HEK293T (cell line): ENCODE measurements around the gene ATF3.

Source experiments
- CTCF ChIA-PET: fragments of 350-600 bp; formaldehyde crosslinking; extraction: SDS; loops from one replicate; lab custom pipeline; 2021; ENCODE audit warnings: antibody characterized with exemption, inconsistent platforms; lab: Yijun Ruan, JAX
- POLR2A ChIA-PET: fragments of 350-600 bp; formaldehyde crosslinking; extraction: SDS; loops from one replicate; lab custom pipeline; 2020; ENCODE audit warnings: antibody characterized with exemption, inconsistent platforms; lab: Yijun Ruan, JAX
- DNase-seq: peaks from one replicate; pipeline ENCODE4 v3.0.0; 2012; ENCODE audit warnings: mixed read lengths; ENCODE audit errors: extremely low spot score
- ARNT ChIP-seq: fragments of 450-650 bp; IDR thresholded peaks from 2 replicates; pipeline ENCODE4 v1.6.1; 2017; ENCODE audit warnings: mild to moderate bottlenecking
- BHLHE40 ChIP-seq: fragments of 450-650 bp; IDR thresholded peaks from 2 replicates; pipeline ENCODE4 v1.6.1; 2016; ENCODE audit warnings: mild to moderate bottlenecking, moderate library complexity, borderline replicate concordance
- CTBP1 ChIP-seq: fragments of 450-650 bp; IDR thresholded peaks from 2 replicates; pipeline ENCODE4 v1.6.1; 2016; ENCODE audit warnings: borderline replicate concordance
- ELF4 ChIP-seq: fragments of 450-650 bp; IDR thresholded peaks from 2 replicates; pipeline ENCODE4 v1.6.1; 2017; ENCODE audit warnings: antibody characterized with exemption
- FOXA1 ChIP-seq: fragments of 450-650 bp; IDR thresholded peaks from 2 replicates; pipeline ENCODE4 v1.6.1; 2016; ENCODE audit warnings: mild to moderate bottlenecking
- FOXK2 ChIP-seq: fragments of 450-650 bp; IDR thresholded peaks from 2 replicates; pipeline ENCODE4 v1.6.1; 2016; ENCODE audit warnings: mild to moderate bottlenecking
- FOXM1 ChIP-seq: fragments of 450-650 bp; IDR thresholded peaks from 2 replicates; pipeline ENCODE4 v1.6.1; 2017; ENCODE audit warnings: mild to moderate bottlenecking, borderline replicate concordance
- HDGF ChIP-seq: fragments of 450-650 bp; IDR thresholded peaks from 2 replicates; pipeline ENCODE4 v1.6.1; 2017; ENCODE audit warnings: antibody characterized with exemption, borderline replicate concordance
- L3MBTL2 ChIP-seq: fragments of 450-650 bp; conservative IDR thresholded peaks from 2 replicates; pipeline ENCODE4 v1.6.1; 2016; ENCODE audit warnings: mild to moderate bottlenecking
- LEF1 ChIP-seq: fragments of 450-650 bp; IDR thresholded peaks from 2 replicates; pipeline ENCODE4 v1.6.1; 2017; ENCODE audit warnings: mild to moderate bottlenecking, borderline replicate concordance
- NFRKB ChIP-seq: fragments of 450-650 bp; IDR thresholded peaks from 2 replicates; pipeline ENCODE4 v1.6.1; 2016; ENCODE audit warnings: mild to moderate bottlenecking, moderate library complexity
- SP1 ChIP-seq: fragments of 450-650 bp; IDR thresholded peaks from 2 replicates; pipeline ENCODE4 v1.6.1; 2017
- SUZ12 ChIP-seq: fragments of 450-650 bp; IDR thresholded peaks from 2 replicates; pipeline ENCODE4 v1.6.1; 2016; ENCODE audit warnings: mild to moderate bottlenecking
- TARDBP ChIP-seq: fragments of 450-650 bp; IDR thresholded peaks from 2 replicates; pipeline ENCODE4 v1.6.1; 2016
- ZNF384 ChIP-seq: fragments of 450-650 bp; IDR thresholded peaks from 2 replicates; pipeline ENCODE4 v1.6.1; 2016
- TF ChIP-seq, protein P1 (sequence below): fragments of 450-650 bp; IDR thresholded peaks from 2 replicates; pipeline ENCODE4 v1.6.1; 2016

ATF3 gene, protein sequence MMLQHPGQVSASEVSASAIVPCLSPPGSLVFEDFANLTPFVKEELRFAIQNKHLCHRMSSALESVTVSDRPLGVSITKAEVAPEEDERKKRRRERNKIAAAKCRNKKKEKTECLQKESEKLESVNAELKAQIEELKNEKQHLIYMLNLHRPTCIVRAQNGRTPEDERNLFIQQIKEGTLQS

DNA sequence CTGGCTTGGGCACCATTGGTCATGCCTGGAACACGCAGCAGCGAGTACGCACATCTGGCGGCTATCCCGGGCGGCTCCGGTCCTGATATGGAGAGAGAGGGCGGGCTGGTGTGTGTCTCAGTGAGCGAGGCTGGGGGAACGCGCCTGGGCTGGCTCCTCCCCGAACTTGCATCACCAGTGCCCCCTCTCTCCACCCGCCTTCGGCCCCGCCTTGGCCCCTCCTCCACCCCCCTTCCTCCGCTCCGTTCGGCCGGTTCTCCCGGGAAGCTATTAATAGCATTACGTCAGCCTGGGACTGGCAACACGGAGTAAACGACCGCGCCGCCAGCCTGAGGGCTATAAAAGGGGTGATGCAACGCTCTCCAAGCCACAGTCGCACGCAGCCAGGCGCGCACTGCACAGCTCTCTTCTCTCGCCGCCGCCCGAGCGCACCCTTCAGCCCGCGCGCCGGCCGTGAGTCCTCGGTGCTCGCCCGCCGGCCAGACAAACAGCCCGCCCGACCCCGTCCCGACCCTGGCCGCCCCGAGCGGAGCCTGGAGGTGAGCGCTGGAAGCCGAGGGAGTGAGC, at the start of gene ATF3:
TSS of gene ATF3 (plus strand) at position 370 of the 567 bp plus-strand sequence. CDS start 6,261 bp downstream, outside the sequence.
- POLR2A ChIA-PET = interaction anchor here (0.5 to 4.7 kb wide), 46 partner anchors 8 to 249 kb away, joined by 3 to 51 read pairs (median 5); partner anchors contain the start of genes FLVCR1 and PACC1
- DNase-seq = peak; percentile 100
- TF ChIP-seq SP1 (no peak), FOXM1 (no peak), BHLHE40 (no peak), ARNT (peak; percentile 98), L3MBTL2 (no peak), NFRKB (no peak), LEF1 (0 out of 2 replicates have a peak, but pooled peaks have one; percentile 16), FOXA1 (no peak), HDGF (no peak), TARDBP (no peak), ZNF384 (no peak), SUZ12 (no peak), FOXK2 (no peak), CTBP1 (peak; percentile 92), ELF4 (peak; percentile 93)
- TF ChIP-seq, protein P1, sequence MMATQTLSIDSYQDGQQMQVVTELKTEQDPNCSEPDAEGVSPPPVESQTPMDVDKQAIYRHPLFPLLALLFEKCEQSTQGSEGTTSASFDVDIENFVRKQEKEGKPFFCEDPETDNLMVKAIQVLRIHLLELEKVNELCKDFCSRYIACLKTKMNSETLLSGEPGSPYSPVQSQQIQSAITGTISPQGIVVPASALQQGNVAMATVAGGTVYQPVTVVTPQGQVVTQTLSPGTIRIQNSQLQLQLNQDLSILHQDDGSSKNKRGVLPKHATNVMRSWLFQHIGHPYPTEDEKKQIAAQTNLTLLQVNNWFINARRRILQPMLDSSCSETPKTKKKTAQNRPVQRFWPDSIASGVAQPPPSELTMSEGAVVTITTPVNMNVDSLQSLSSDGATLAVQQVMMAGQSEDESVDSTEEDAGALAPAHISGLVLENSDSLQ = no peak
- CTCF ChIA-PET = interaction anchor here (0.9 to 1.0 kb wide), 2 partner anchors 131 to 153 kb away, joined by 5 to 8 read pairs; no protein-coding TSS in a partner anchor

DNA sequence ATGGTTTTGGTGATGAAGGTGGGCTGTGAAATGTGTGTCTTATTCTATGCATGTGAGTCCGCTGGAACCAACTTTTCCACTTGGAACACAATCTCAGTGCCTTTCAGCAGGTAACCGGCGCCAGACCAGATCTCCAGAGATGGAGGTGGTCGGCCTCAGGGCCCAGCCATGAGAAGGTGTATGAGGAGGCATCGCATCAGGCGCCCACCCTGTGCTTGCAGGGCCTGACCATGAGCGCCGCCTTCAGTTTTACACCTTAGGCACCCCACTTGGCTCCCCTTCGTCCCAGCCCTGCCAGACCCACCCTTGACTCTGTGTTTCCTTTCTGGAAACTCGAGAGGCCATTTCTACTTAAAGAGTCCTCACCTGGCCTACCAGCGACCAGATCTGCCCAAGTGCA, 48.6 kb upstream of the ATF3 start:
- TF ChIP-seq CTBP1 = no peak
- TF ChIP-seq BHLHE40 = no peak
- TF ChIP-seq FOXK2 = no peak
- TF ChIP-seq, protein P1 = no peak
- TF ChIP-seq ELF4 = no peak
- no peak for TF ChIP-seq L3MBTL2
- TF ChIP-seq HDGF = no peak
- TF ChIP-seq FOXA1 = no peak
- no peak for TF ChIP-seq TARDBP
- TF ChIP-seq SUZ12 = no peak
- no peak for TF ChIP-seq ZNF384
- TF ChIP-seq FOXM1 = no peak
- no peak for TF ChIP-seq LEF1
- TF ChIP-seq SP1 = no peak
- TF ChIP-seq NFRKB = no peak
- CTCF ChIA-PET = interaction anchor here (0.6 kb wide), 1 partner anchor 20 kb away, joined by 4 read pairs; no protein-coding TSS in a partner anchor
- POLR2A ChIA-PET = interaction anchor here (4.8 kb wide), 1 partner anchor 49 kb away, joined by 32 read pairs; the partner anchor contains the start of gene ATF3
- no peak for DNase-seq

DNA sequence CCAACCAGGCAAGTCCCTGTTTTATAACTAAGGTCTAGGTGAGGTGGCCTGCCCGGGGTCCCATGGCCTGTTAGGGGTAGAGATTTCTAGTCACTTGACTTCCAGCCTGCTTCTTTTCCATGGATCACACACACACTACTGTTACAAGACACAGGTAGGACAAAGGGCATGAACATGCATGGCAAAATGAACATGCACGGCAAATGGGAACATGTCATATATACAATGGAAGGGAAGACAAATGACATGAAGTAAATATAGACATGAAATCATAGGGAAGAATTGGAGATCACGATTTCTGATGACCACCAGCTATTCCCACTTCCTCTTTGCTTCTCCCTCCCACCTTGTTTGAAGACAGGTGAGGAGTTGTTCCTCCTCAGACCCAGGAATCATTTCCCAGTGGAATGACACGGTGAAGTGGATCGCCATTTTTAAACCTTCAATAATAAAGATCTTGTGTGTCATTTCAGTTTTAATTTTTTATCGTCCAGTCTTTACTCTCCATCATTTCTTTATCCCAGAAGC, 47.6 kb upstream of the ATF3 start:
- TF ChIP-seq ZNF384 = no peak
- no peak for TF ChIP-seq FOXA1
- no peak for TF ChIP-seq FOXM1
- TF ChIP-seq CTBP1 = no peak
- TF ChIP-seq NFRKB = no peak
- TF ChIP-seq SP1 = no peak
- no peak for TF ChIP-seq FOXK2
- no peak for TF ChIP-seq L3MBTL2
- no peak for TF ChIP-seq LEF1
- TF ChIP-seq HDGF = no peak
- TF ChIP-seq ARNT = no peak
- TF ChIP-seq ELF4 = no peak
- TF ChIP-seq TARDBP = no peak
- no peak for TF ChIP-seq BHLHE40
- TF ChIP-seq, protein P1 = no peak
- TF ChIP-seq SUZ12 = no peak
- no peak for DNase-seq
- CTCF ChIA-PET = interaction anchor here (1.4 kb wide), 1 partner anchor 104 kb away, joined by 4 read pairs; no protein-coding TSS in a partner anchor
- POLR2A ChIA-PET = interaction anchor here (1.5 to 4.8 kb wide), 2 partner anchors 23 to 48 kb away, joined by 3 to 32 read pairs; partner anchors contain the start of gene ATF3

DNA sequence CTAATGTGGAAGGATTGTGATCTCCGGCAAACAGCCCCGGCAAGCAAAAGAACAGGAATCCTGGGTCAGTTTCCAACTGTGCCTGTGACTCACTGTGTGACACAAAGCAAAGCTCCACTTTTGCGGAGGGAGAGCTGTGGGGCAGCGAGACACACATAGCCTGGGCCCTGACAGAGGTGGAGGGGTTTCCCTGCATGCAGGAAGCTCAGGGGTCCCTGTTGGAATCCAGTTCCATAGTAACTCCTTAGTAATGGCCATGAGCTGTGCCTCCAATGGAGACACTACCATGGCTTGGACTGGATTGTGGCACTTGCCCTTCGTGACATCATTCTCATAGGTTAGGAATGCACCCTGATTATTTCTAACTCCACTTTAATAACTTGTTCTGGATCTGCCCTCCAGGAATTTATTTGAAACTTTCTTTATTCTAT, 47.0 kb upstream of the ATF3 start:
- POLR2A ChIA-PET = interaction anchor here (1.5 to 4.8 kb wide), 2 partner anchors 23 to 47 kb away, joined by 3 to 32 read pairs; partner anchors contain the start of gene ATF3
- DNase-seq = no peak
- TF ChIP-seq NFRKB (no peak), ARNT (no peak), BHLHE40 (no peak), CTBP1 (no peak)
- CTCF ChIA-PET = interaction anchor here (1.4 kb wide), 1 partner anchor 104 kb away, joined by 4 read pairs; no protein-coding TSS in a partner anchor

DNA sequence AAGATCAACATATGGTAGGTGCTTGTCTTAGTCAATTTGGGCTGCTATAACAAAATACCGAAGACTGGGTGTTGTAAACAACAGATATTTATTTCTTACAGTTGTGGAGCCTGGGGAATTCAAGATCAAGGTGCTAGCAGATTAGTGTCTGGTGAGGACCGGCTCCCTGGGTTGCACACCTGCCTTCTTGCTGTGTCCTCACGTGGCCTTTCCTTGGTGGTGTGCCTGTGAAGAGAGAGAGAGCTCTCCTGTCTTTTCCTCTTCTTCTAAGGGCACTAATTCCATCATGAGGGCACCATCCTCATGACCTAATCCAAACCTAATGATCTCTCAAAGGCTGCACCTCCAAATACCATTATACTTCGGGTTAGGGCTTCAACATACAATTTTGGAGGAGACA, 45.8 kb upstream of the ATF3 start:
- no peak for DNase-seq
- POLR2A ChIA-PET = no interaction called here
- TF ChIP-seq CTBP1 (no peak), LEF1 (no peak), TARDBP (no peak), HDGF (no peak), FOXA1 (no peak), ELF4 (no peak), BHLHE40 (no peak), L3MBTL2 (no peak), ARNT (no peak), SP1 (no peak), FOXK2 (no peak), SUZ12 (no peak), FOXM1 (no peak), NFRKB (no peak), ZNF384 (no peak)
- TF ChIP-seq, protein P1 = no peak
- CTCF ChIA-PET = no interaction called here
